Neural cell (in vitro differentiated cells): ENCODE results near the gene NDE1. TPM values are rescaled to one million over a fixed set of nuclear protein-coding genes. Genes with fewer than 3 reads are reported as not detected.

Experiments used
- H2AFZ ChIP-seq: fragments of 200-600, 300-800 bp; sonication (generic), shearing (Covaris generic); 2 replicates; pipeline ENCODE4 v1.6.0; 2014; ENCODE audit warnings: low read depth, mild to moderate bottlenecking, antibody characterized with exemption, low read length, moderate library complexity
- H3F3A ChIP-seq: fragments of 200-600 bp; shearing (Covaris generic); 2 replicates; pipeline ENCODE4 v1.6.1; 2016; ENCODE audit warnings: mild to moderate bottlenecking, moderate library complexity, mixed read lengths, antibody characterized with exemption, low read length; ENCODE audit not compliant: insufficient read depth, poor library complexity, severe bottlenecking
- H3K27ac ChIP-seq: fragments of 200-600, 300-800 bp; sonication (generic), shearing (Covaris generic); 2 replicates; pipeline ENCODE4 v1.5.1; 2014; ENCODE audit warnings: mild to moderate bottlenecking, low read length, moderate library complexity
- H3K27me3 ChIP-seq: fragments of 300-800, 200-600 bp; sonication (generic), shearing (Covaris generic); 2 replicates; pipeline ENCODE4 v1.6.0; 2014; ENCODE audit warnings: mild to moderate bottlenecking, low read depth, low read length, moderate library complexity; ENCODE audit not compliant: insufficient read depth
- H3K36me3 ChIP-seq: fragments of 300-800, 200-600 bp; sonication (generic), shearing (Covaris generic); 2 replicates; pipeline ENCODE4 v1.5.1; 2014; ENCODE audit warnings: mild to moderate bottlenecking, antibody characterized with exemption, low read length, moderate library complexity; ENCODE audit not compliant: insufficient read depth
- H3K4me2 ChIP-seq: fragments of 300-800, 200-600 bp; sonication (generic), shearing (Covaris generic); 2 replicates; pipeline ENCODE4 v1.6.0; 2014; ENCODE audit warnings: mild to moderate bottlenecking, low read length
- H3K4me3 ChIP-seq: fragments of 300-800, 200-600 bp; sonication (generic), shearing (Covaris generic); 2 replicates; pipeline ENCODE4 v1.5.1; 2014; ENCODE audit warnings: mild to moderate bottlenecking, low read length, moderate library complexity
- H3K79me2 ChIP-seq: fragments of 200-600 bp; shearing (Covaris generic); replicated peaks from 2 replicates; pipeline ENCODE4 v1.6.0; 2014; ENCODE audit warnings: mild to moderate bottlenecking, low read length, moderate library complexity; ENCODE audit not compliant: insufficient read depth
- H3K9ac ChIP-seq: fragments of 300-800, 200-600 bp; sonication (generic), shearing (Covaris generic); 2 replicates; pipeline ENCODE4 v1.6.1; 2016; ENCODE audit warnings: mild to moderate bottlenecking, low read length, mixed read lengths
- H3K9me2 ChIP-seq: fragments of 200-600 bp; shearing (Covaris generic); 2 replicates; pipeline ENCODE4 v1.6.1; 2016; ENCODE audit warnings: mild to moderate bottlenecking, low read length, mixed read lengths; ENCODE audit not compliant: insufficient read depth
- H3K9me3 ChIP-seq: fragments of 200-600, 300-800 bp; sonication (generic), shearing (Covaris generic); 2 replicates; pipeline ENCODE4 v1.6.1; 2016; ENCODE audit warnings: mild to moderate bottlenecking, mixed run types, low read length, moderate library complexity, mixed read lengths
- H4K20me1 ChIP-seq: fragments of 200-600 bp; shearing (Covaris generic); 2 replicates; pipeline ENCODE4 v1.6.1; 2016; ENCODE audit warnings: mild to moderate bottlenecking, mixed run types; ENCODE audit not compliant: insufficient read depth
- EP300 ChIP-seq: fragments of 450-650 bp; conservative IDR thresholded peaks from 2 replicates; pipeline ENCODE4 v1.6.1; 2014; ENCODE audit warnings: antibody characterized with exemption, mild to moderate bottlenecking, moderate library complexity; ENCODE audit not compliant: poor library complexity, severe bottlenecking
- EZH2 ChIP-seq: fragments of 200-600, 300-800 bp; shearing (Covaris generic), sonication (generic); IDR thresholded peaks from 2 replicates; pipeline ENCODE4 v1.6.1; 2014; ENCODE audit warnings: antibody characterized with exemption, low read length, borderline replicate concordance, mild to moderate bottlenecking; ENCODE audit not compliant: insufficient read depth, poor library complexity, severe bottlenecking
- MXI1 ChIP-seq: fragments of 450-650 bp; conservative IDR thresholded peaks from 2 replicates; pipeline ENCODE4 v1.6.1; 2014; ENCODE audit warnings: antibody characterized with exemption, mild to moderate bottlenecking; ENCODE audit not compliant: poor library complexity, severe bottlenecking
- POLR2AphosphoS5 ChIP-seq: IDR thresholded peaks from 2 replicates; pipeline ENCODE4 v1.6.1; 2012
- RAD21 ChIP-seq: fragments of 450-650 bp; conservative IDR thresholded peaks from 2 replicates; pipeline ENCODE4 v1.6.1; 2014; ENCODE audit warnings: antibody characterized with exemption, mild to moderate bottlenecking, moderate library complexity
- SMC3 ChIP-seq: fragments of 450-650 bp; conservative IDR thresholded peaks from 2 replicates; pipeline ENCODE4 v1.6.1; 2014; ENCODE audit warnings: antibody characterized with exemption, mild to moderate bottlenecking, moderate library complexity; ENCODE audit not compliant: poor library complexity
- TAF1 ChIP-seq: IDR thresholded peaks from 2 replicates; pipeline ENCODE4 v1.6.1; 2012; ENCODE audit warnings: low read depth
- polyA plus RNA-seq: library from polyadenylated mRNA; depleted of rRNA; stranded (reverse); fragments of >200 nt; gene quantifications from 2 replicates; pipeline ENCODE4 v1.2.3, GENCODE V29; 2014
- TF ChIP-seq, protein P1 (sequence below): IDR thresholded peaks from 2 replicates; pipeline ENCODE4 v1.6.1; 2012; ENCODE audit warnings: borderline replicate concordance
- TF ChIP-seq, protein P2 (sequence below): fragments of 450-650 bp; IDR thresholded peaks from 2 replicates; pipeline ENCODE4 v1.5.1; 2014; ENCODE audit warnings: antibody characterized with exemption, mild to moderate bottlenecking, moderate library complexity; ENCODE audit not compliant: poor library complexity, severe bottlenecking

NDE1 gene
- polyA plus RNA-seq, 1 donor from 2014 or later = not detected

DNA sequence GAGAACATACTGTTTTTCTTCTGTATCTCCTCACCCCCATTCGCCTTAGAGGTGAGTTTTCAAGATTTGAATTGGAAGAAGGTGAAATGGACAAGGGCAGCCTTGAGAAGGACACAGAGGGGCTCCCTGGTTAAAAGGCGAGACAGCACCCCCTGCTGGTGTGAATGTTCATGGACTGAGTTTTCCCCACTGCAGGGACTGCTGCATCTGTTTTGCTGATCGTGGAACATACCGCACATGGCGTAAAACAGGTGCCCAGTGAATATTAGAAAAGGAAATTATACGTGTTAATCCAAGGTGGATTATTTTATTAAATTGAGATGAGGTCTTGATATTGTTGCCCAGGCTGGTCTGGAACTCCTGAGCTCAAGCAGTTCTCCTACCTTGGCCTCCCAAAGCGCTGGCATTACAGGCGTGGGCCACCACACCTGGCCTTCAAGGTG, 54.5 kb downstream of the NDE1 start:
- Histone ChIP-seq H4K20me1 (no peaks in the 10 kb centered on the region), H3K4me3 (no peak overlapping the region), H3K36me3 (no peaks in the 10 kb centered on the region), H3K27ac (no peak overlapping the region), H2AFZ (no peak overlapping the region), H3K79me2 (no peaks in the 10 kb centered on the region), H3K4me2 (no peak overlapping the region), H3K9ac (no peak overlapping the region), H3F3A (no peaks in the 10 kb centered on the region), H3K9me2 (no peaks in the 10 kb centered on the region), H3K9me3 (no peaks in the 10 kb centered on the region), H3K27me3 (no peaks in the 10 kb centered on the region)
- TF ChIP-seq TAF1 = no peak
- TF ChIP-seq, protein P1, sequence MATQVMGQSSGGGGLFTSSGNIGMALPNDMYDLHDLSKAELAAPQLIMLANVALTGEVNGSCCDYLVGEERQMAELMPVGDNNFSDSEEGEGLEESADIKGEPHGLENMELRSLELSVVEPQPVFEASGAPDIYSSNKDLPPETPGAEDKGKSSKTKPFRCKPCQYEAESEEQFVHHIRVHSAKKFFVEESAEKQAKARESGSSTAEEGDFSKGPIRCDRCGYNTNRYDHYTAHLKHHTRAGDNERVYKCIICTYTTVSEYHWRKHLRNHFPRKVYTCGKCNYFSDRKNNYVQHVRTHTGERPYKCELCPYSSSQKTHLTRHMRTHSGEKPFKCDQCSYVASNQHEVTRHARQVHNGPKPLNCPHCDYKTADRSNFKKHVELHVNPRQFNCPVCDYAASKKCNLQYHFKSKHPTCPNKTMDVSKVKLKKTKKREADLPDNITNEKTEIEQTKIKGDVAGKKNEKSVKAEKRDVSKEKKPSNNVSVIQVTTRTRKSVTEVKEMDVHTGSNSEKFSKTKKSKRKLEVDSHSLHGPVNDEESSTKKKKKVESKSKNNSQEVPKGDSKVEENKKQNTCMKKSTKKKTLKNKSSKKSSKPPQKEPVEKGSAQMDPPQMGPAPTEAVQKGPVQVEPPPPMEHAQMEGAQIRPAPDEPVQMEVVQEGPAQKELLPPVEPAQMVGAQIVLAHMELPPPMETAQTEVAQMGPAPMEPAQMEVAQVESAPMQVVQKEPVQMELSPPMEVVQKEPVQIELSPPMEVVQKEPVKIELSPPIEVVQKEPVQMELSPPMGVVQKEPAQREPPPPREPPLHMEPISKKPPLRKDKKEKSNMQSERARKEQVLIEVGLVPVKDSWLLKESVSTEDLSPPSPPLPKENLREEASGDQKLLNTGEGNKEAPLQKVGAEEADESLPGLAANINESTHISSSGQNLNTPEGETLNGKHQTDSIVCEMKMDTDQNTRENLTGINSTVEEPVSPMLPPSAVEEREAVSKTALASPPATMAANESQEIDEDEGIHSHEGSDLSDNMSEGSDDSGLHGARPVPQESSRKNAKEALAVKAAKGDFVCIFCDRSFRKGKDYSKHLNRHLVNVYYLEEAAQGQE = no peak
- TF ChIP-seq SMC3 = peak; percentile 20
- no peak for TF ChIP-seq MXI1
- TF ChIP-seq, protein P2, sequence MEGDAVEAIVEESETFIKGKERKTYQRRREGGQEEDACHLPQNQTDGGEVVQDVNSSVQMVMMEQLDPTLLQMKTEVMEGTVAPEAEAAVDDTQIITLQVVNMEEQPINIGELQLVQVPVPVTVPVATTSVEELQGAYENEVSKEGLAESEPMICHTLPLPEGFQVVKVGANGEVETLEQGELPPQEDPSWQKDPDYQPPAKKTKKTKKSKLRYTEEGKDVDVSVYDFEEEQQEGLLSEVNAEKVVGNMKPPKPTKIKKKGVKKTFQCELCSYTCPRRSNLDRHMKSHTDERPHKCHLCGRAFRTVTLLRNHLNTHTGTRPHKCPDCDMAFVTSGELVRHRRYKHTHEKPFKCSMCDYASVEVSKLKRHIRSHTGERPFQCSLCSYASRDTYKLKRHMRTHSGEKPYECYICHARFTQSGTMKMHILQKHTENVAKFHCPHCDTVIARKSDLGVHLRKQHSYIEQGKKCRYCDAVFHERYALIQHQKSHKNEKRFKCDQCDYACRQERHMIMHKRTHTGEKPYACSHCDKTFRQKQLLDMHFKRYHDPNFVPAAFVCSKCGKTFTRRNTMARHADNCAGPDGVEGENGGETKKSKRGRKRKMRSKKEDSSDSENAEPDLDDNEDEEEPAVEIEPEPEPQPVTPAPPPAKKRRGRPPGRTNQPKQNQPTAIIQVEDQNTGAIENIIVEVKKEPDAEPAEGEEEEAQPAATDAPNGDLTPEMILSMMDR = peak; percentile 49
- no peak for TF ChIP-seq RAD21

DNA sequence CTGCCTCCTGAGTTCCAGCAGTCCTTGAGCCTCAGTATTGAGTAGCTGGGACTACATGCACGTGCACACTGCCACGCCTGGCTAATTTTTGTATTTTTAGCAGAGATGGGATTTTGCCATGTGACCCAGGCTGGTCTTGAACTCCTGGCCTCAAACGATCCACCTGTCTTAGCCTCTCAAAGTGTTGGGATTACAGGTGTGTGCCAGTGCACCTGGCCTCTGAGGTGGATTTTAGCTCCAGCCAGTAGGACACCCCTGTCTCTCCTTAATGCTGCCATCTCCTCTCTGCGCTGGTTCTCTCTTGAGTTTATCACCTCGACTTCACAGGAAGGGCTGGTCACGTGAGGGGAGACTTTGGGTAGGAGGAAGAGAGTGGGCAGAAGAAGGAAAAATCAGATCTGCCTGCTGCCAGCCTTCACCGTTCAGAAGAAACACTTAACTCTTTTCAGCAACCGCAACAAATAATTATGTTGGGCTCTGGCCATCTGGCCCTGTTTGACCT, 55.1 kb downstream of the NDE1 start:
- H3K79me2 ChIP-seq = no peaks in the 10 kb centered on the region
- H3K9me2 ChIP-seq = no peaks in the 10 kb centered on the region
- H4K20me1 ChIP-seq = no peaks in the 10 kb centered on the region
- no peaks in the 10 kb centered on the region for H3K27me3 ChIP-seq
- H3K36me3 ChIP-seq = no peaks in the 10 kb centered on the region
- TF ChIP-seq SMC3 (no peak), EP300 (no peak), RAD21 (no peak), TAF1 (no peak), MXI1 (no peak), EZH2 (no peak), POLR2AphosphoS5 (no peak)
- TF ChIP-seq, protein P2 = no peak
- TF ChIP-seq, protein P1 = no peak
- H3F3A ChIP-seq = no peaks in the 10 kb centered on the region
- H3K4me2 ChIP-seq = no peak overlapping the region
- H3K4me3 ChIP-seq = no peak overlapping the region
- no peak overlapping the region for H2AFZ ChIP-seq
- H3K27ac ChIP-seq = no peak overlapping the region
- H3K9ac ChIP-seq = no peak overlapping the region
- H3K9me3 ChIP-seq = no peaks in the 10 kb centered on the region
